SK-N-SH (cell line): ENCODE measurements around the gene RAB12. TPM values are rescaled to one million over a fixed set of nuclear protein-coding genes. Genes with fewer than 3 reads are reported as not detected.

Source experiments
- CTCF ChIA-PET: fragments of 300-600, 350-600 bp; formaldehyde crosslinking; extraction: SDS; loops from one replicate; lab custom pipeline; 2021; lab: Yijun Ruan, JAX
- POLR2A ChIA-PET: fragments of 350-600 bp; sonication (Branson Sonifier 250); formaldehyde crosslinking; extraction: SDS; loops from one replicate; lab custom pipeline; 2020; ENCODE audit warnings: antibody characterized with exemption, inconsistent platforms; lab: Yijun Ruan, JAX
- DNase-seq: peaks from one replicate; pipeline ENCODE4 v3.0.0; 2012
- H2AFZ ChIP-seq: fragments of 200-600 bp; sonication (generic); 2 replicates; pipeline ENCODE4 v1.8.1; 2016; ENCODE audit warnings: antibody characterized with exemption, mild to moderate bottlenecking, low read depth
- H3F3A ChIP-seq: fragments of 200-600 bp; sonication (generic); replicated peaks from 2 replicates; pipeline ENCODE3; 2016; ENCODE audit warnings: antibody characterized with exemption, mild to moderate bottlenecking; ENCODE audit not compliant: insufficient read depth
- H3K27ac ChIP-seq, 2 experiments: fragments of 200-500 bp in 1 of 2; fragments of 200-600 bp in 1 of 2; sonication (Bioruptor generic) in 1 of 2; sonication (generic), shearing (Covaris generic) in 1 of 2; 2 replicates each; pipeline versions ENCODE4 v1.5.1 to v1.6.1; 2014 to 2016; ENCODE audit warnings: low read depth in 2 of 2, inconsistent platforms in 1 of 2, low read length in 1 of 2, mild to moderate bottlenecking in 1 of 2, mixed read lengths in 1 of 2
- H3K27me3 ChIP-seq: fragments of 200-600 bp; sonication (generic), shearing (Covaris generic); 2 replicates; pipeline ENCODE4 v1.6.1; 2016; ENCODE audit warnings: mixed run types; ENCODE audit not compliant: insufficient read depth
- H3K36me3 ChIP-seq, 2 experiments: fragments of 200-500 bp in 1 of 2; fragments of 200-600 bp in 1 of 2; sonication (Bioruptor generic) in 1 of 2; sonication (generic) in 1 of 2; replicated peaks in 1 of 2; 2 replicates each; pipeline versions ENCODE3 to v1.5.1; 2014 to 2016; ENCODE audit warnings: low read length in 1 of 2, mild to moderate bottlenecking in 1 of 2; ENCODE audit not compliant: insufficient read depth in 2 of 2, control insufficient read depth in 1 of 2
- H3K4me1 ChIP-seq, 2 experiments: fragments of 200-500 bp in 1 of 2; fragments of 200-600 bp in 1 of 2; sonication (Bioruptor generic) in 1 of 2; sonication (generic), shearing (Covaris generic) in 1 of 2; 2 replicates each; pipeline versions ENCODE4 v1.5.1 to v1.6.1; 2014 to 2016; ENCODE audit warnings: low read depth in 1 of 2, low read length in 1 of 2, mixed run types in 1 of 2; ENCODE audit not compliant: insufficient read depth in 2 of 2, control insufficient read depth in 1 of 2
- H3K4me2 ChIP-seq: fragments of 200-600 bp; sonication (generic), shearing (Covaris generic); 2 replicates; pipeline ENCODE4 v1.6.1; 2017; ENCODE audit warnings: mixed run types
- H3K4me3 ChIP-seq, 2 experiments: fragments of 200-500 bp in 1 of 2; fragments of 200-600 bp in 1 of 2; sonication (Bioruptor generic) in 1 of 2; sonication (generic), shearing (Covaris generic) in 1 of 2; 2 replicates each; pipeline versions ENCODE4 v1.5.1 to v1.8.1; 2014 to 2016; ENCODE audit warnings: low read depth in 2 of 2, inconsistent platforms in 1 of 2, low read length in 1 of 2, mild to moderate bottlenecking in 1 of 2, mixed read lengths in 1 of 2, moderate library complexity in 1 of 2
- H3K79me2 ChIP-seq: fragments of 200-600 bp; sonication (generic); 2 replicates; pipeline ENCODE4 v1.8.1; 2017; ENCODE audit warnings: mild to moderate bottlenecking; ENCODE audit not compliant: insufficient read depth
- H3K9ac ChIP-seq: fragments of 200-600 bp; sonication (generic); 2 replicates; pipeline ENCODE4 v1.6.1; 2017; ENCODE audit warnings: mixed run types
- H3K9me2 ChIP-seq: fragments of 200-600 bp; sonication (generic); 2 replicates; pipeline ENCODE4 v1.6.1; 2017; ENCODE audit warnings: mixed run types
- H3K9me3 ChIP-seq: fragments of 200-600 bp; sonication (generic); 2 replicates; pipeline ENCODE4 v1.6.1; 2017; ENCODE audit warnings: mixed run types, mild to moderate bottlenecking, moderate library complexity
- H4K20me1 ChIP-seq: fragments of 200-600 bp; sonication (generic); 2 replicates; pipeline ENCODE4 v1.6.1; 2017; ENCODE audit warnings: mild to moderate bottlenecking, mixed run types; ENCODE audit not compliant: insufficient read depth
- FOXJ3 ChIP-seq: sonication (generic); formaldehyde crosslinking; IDR thresholded peaks from 2 replicates; pipeline ENCODE4 v1.5.1; 2020; ENCODE audit warnings: mild to moderate bottlenecking, missing genetic modification reagents
- GABPA ChIP-seq: IDR thresholded peaks from 2 replicates; pipeline ENCODE4 v1.4.0; 2012; ENCODE audit warnings: low read depth, mild to moderate bottlenecking
- GATA2 ChIP-seq: sonication (generic); formaldehyde crosslinking; IDR thresholded peaks from 2 replicates; pipeline ENCODE4 v1.5.0; 2020; ENCODE audit warnings: mild to moderate bottlenecking, missing genetic modification reagents
- JUND ChIP-seq: IDR thresholded peaks from 2 replicates; pipeline ENCODE4 v1.4.0; 2012
- MEF2A ChIP-seq: IDR thresholded peaks from 2 replicates; pipeline ENCODE4 v1.4.0; 2012; ENCODE audit warnings: low read depth, borderline replicate concordance
- MXI1 ChIP-seq: IDR thresholded peaks from 2 replicates; pipeline ENCODE4 v1.6.1; 2012; ENCODE audit warnings: mild to moderate bottlenecking, low read depth, low read length, improper control_type of control experiment
- PBX3 ChIP-seq: IDR thresholded peaks from 2 replicates; pipeline ENCODE4; 2012
- POLR2AphosphoS5 ChIP-seq: IDR thresholded peaks from 2 replicates; pipeline ENCODE4 v1.6.1; 2012; ENCODE audit warnings: low read depth, low read length
- RAD21 ChIP-seq: IDR thresholded peaks from 2 replicates; pipeline ENCODE4 v1.6.1; 2012; ENCODE audit warnings: mild to moderate bottlenecking, low read length
- REST ChIP-seq: IDR thresholded peaks from 2 replicates; pipeline ENCODE4 v1.6.1; 2012; ENCODE audit warnings: mild to moderate bottlenecking, low read depth, low read length, moderate library complexity
- RFX5 ChIP-seq: IDR thresholded peaks from 2 replicates; pipeline ENCODE4 v1.6.1; 2012; ENCODE audit warnings: mild to moderate bottlenecking, improper control_type of control experiment, low read length
- RXRA ChIP-seq: IDR thresholded peaks from 2 replicates; pipeline ENCODE4 v1.4.0; 2012; ENCODE audit warnings: low read depth, mild to moderate bottlenecking, borderline replicate concordance
- SIN3A ChIP-seq: IDR thresholded peaks from 2 replicates; pipeline ENCODE4 v1.6.1; 2012; ENCODE audit warnings: low read depth, mild to moderate bottlenecking, low read length, moderate library complexity, borderline replicate concordance
- SMC3 ChIP-seq: IDR thresholded peaks from 2 replicates; pipeline ENCODE4 v1.6.1; 2012; ENCODE audit warnings: low read depth, low read length, improper control_type of control experiment
- TCF12 ChIP-seq: IDR thresholded peaks from 2 replicates; pipeline ENCODE4 v1.4.0; 2012
- USF1 ChIP-seq: IDR thresholded peaks from 2 replicates; pipeline ENCODE4 v1.4.0; 2012; ENCODE audit warnings: low read depth, borderline replicate concordance
- YY1 ChIP-seq: IDR thresholded peaks from 2 replicates; pipeline ENCODE4 v1.4.0; 2012; ENCODE audit warnings: low read depth, mild to moderate bottlenecking
- WGBS: methylation state at CpG from one replicate; pipeline ENCODE4 v1.1.6; 2017; ENCODE audit warnings: low lambda C conversion rate; 5-methylcytosine and 5-hydroxymethylcytosine counted together
- polyA plus RNA-seq, 3 experiments: library from polyadenylated mRNA; depleted of rRNA; stranded (reverse); fragments of >200 nt; gene quantifications; 2 replicates each; pipeline ENCODE4 v1.2.3, GENCODE V29; 2012
- TF ChIP-seq, protein P1 (sequence below): fragments of 150-350 bp; IDR thresholded peaks from 2 replicates; pipeline ENCODE4 v1.6.1; 2016; ENCODE audit warnings: mild to moderate bottlenecking, low read depth, low read length
- TF ChIP-seq, protein P2 (sequence below): fragments of 200-600 bp; sonication (generic); IDR thresholded peaks from 2 replicates; pipeline ENCODE4 v1.6.1; 2017; ENCODE audit warnings: antibody characterized with exemption, mild to moderate bottlenecking, moderate library complexity

Gene RAB12
- polyA plus RNA-seq, 1 of the 3 experiments (the other 2 are of a cell fraction) = 11.0 TPM

DNA sequence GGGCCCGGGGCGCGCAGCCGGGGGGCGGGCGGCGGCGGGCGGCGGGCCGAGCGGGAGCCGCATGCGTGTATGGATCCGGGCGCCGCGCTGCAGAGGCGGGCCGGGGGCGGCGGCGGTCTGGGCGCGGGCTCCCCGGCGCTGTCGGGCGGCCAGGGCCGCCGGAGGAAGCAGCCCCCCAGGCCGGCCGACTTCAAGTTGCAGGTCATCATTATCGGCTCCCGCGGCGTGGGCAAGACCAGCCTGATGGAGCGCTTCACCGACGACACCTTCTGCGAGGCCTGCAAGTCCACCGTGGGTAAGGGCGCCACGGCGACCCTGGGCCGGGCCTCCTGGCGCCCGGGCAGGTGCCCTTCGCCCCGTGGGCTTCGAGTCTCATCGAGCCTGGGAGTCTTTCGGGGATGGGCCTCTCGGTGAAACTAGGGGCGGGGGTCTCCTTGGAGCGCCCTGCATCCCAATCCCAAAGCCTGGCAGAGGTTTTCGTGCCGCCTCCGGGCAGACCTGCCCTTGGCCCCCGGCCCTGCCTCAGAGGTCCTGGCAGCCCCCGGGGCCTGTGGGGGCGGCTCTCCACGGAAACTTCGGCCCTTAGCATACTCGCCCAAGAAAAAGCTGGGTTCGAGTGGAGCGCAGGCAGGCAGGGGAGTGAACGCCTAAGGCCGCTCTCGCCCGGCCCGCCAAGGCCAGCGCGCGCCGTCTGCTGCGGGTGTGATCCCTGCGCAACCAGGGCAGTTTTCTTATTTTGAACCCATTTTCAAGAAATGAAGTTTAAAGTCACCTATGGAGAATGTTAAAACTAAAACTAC, 622 bp downstream of the RAB12 start:
- POLR2A ChIA-PET = interaction anchor here (0.9 to 1.1 kb wide), 2 partner anchors 15 to 157 kb away, joined by 3 read pairs; no protein-coding TSS in a partner anchor

More for the DNA sequence above, 622 bp downstream of the RAB12 start:
- peak overlapping the region; percentile 82 for H3K4me2 ChIP-seq
- H3K9ac ChIP-seq = peak overlapping the region; percentile 85
- H4K20me1 ChIP-seq = peaks cover 49% of the 10 kb centered on the region
- no peaks in the 10 kb centered on the region for H3K9me3 ChIP-seq
- H2AFZ ChIP-seq = no peak overlapping the region
- WGBS = 0% methylated on average over 14 of the region's 78 CpGs
- H3K27me3 ChIP-seq = no peaks in the 10 kb centered on the region
- H3K36me3 ChIP-seq = peaks cover 4 to 5% of the 10 kb centered on the region in 2 experiments
- TF ChIP-seq SMC3 (no peak), JUND (no peak), GATA2 (CRISPR knock-in tag) (no peak), RAD21 (no peak), MXI1 (no peak), RXRA (no peak), POLR2AphosphoS5 (no peak), REST (no peak), MEF2A (no peak), USF1 (no peak), GABPA (no peak), SIN3A (no peak), FOXJ3 (CRISPR knock-in tag) (no peak), YY1 (no peak), TCF12 (no peak), RFX5 (no peak), PBX3 (no peak)
- TF ChIP-seq, protein P1, sequence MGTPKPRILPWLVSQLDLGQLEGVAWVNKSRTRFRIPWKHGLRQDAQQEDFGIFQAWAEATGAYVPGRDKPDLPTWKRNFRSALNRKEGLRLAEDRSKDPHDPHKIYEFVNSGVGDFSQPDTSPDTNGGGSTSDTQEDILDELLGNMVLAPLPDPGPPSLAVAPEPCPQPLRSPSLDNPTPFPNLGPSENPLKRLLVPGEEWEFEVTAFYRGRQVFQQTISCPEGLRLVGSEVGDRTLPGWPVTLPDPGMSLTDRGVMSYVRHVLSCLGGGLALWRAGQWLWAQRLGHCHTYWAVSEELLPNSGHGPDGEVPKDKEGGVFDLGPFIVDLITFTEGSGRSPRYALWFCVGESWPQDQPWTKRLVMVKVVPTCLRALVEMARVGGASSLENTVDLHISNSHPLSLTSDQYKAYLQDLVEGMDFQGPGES = no peak
- TF ChIP-seq, protein P2, sequence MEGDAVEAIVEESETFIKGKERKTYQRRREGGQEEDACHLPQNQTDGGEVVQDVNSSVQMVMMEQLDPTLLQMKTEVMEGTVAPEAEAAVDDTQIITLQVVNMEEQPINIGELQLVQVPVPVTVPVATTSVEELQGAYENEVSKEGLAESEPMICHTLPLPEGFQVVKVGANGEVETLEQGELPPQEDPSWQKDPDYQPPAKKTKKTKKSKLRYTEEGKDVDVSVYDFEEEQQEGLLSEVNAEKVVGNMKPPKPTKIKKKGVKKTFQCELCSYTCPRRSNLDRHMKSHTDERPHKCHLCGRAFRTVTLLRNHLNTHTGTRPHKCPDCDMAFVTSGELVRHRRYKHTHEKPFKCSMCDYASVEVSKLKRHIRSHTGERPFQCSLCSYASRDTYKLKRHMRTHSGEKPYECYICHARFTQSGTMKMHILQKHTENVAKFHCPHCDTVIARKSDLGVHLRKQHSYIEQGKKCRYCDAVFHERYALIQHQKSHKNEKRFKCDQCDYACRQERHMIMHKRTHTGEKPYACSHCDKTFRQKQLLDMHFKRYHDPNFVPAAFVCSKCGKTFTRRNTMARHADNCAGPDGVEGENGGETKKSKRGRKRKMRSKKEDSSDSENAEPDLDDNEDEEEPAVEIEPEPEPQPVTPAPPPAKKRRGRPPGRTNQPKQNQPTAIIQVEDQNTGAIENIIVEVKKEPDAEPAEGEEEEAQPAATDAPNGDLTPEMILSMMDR = no peak
- TF ChIP-seq, all 33 proteins: peak for 0
- DNase-seq = peak; percentile 65
- CTCF ChIA-PET = interaction anchor here (0.6 to 2.0 kb wide), 22 partner anchors 10 to 430 kb away, joined by 3 to 18 read pairs (median 4); no protein-coding TSS in a partner anchor
- peak overlapping the region; percentile 41 to 71; a peak in 3 of 4 replicates for H3K27ac ChIP-seq
- peaks cover 6% of the 10 kb centered on the region for H3F3A ChIP-seq
- peaks cover 52% of the 10 kb centered on the region for H3K79me2 ChIP-seq
- no peaks in the 10 kb centered on the region for H3K9me2 ChIP-seq
- peak overlapping the region; percentile 86 to 95 for H3K4me3 ChIP-seq
- H3K4me1 ChIP-seq = peaks cover 15 to 24% of the 10 kb centered on the region in 2 experiments
